Stimulated activated CD4-positive, alpha-beta T cell treated with anti-CD3 and anti-CD28 coated beads, TNF-alpha, amount 100 ng/mL, for 24 hours (primary cell): ENCODE data around the gene CIART.
"Not testable (repeated sequence)": the region's sequence is repeated elsewhere in the genome, so short reads cannot be mapped to it uniquely, and the experiment has no call there.

Source experiments
- DNase-seq, 3 experiments: peaks; one replicate each; pipeline ENCODE4 v3.0.0-alpha.2; 2020; ENCODE audit warnings: low read depth in 3 of 3

Gene CIART

GRCh38 chr1:150281758-150282557 lies at the start of gene CIART:
TSS of gene CIART (plus strand) at chr1:150282554. CDS start at chr1:150283268, 714 bp downstream.
- DNase-seq = peak; percentile 38 to 65 (median 54)

- not testable (repeated sequence) for DNase-seq
These were observed 49.4 kb upstream of the CIART start for GRCh38 chr1:150232921-150233320.

- peak in 1 of 3 experiments; percentile 69 for DNase-seq
These were observed 48.7 kb upstream of the CIART start for GRCh38 chr1:150233359-150234308.

- DNase-seq = no peak
These were observed 48.1 kb upstream of the CIART start for GRCh38 chr1:150234309-150234565.

GRCh38 chr1:150234566-150235293 lies 47.6 kb upstream of the CIART start:
- DNase-seq = peak; percentile 74 to 94 (median 78)

GRCh38 chr1:150235294-150235851 lies 47.0 kb upstream of the CIART start:
- DNase-seq = peak in 1 of 3 experiments; percentile 19

GRCh38 chr1:150235852-150236613 lies 46.3 kb upstream of the CIART start, which contains the start of gene ANP32E:
TSS of gene ANP32E (minus strand) at chr1:150236112. CDS start at chr1:150235786, 326 bp downstream.
- DNase-seq = peak; percentile 79 to 92 (median 91)

- DNase-seq = no peak
These were observed 45.7 kb upstream of the CIART start for GRCh38 chr1:150236614-150237100.

GRCh38 chr1:150237176-150237575 lies 45.2 kb upstream of the CIART start:
- not testable (repeated sequence) for DNase-seq

- no peak for DNase-seq
These were observed 44.6 kb upstream of the CIART start for GRCh38 chr1:150237746-150238145.

GRCh38 chr1:150243003-150243402 lies 39.4 kb upstream of the CIART start:
- DNase-seq = no peak

- DNase-seq = no peak
These were observed 32.4 kb upstream of the CIART start for GRCh38 chr1:150249936-150250335.

GRCh38 chr1:150256198-150256553 lies 26.2 kb upstream of the CIART start:
- no peak for DNase-seq

GRCh38 chr1:150256554-150257341 lies 25.6 kb upstream of the CIART start:
- DNase-seq = no peak

- DNase-seq = no peak
These were observed 24.4 kb upstream of the CIART start, which contains the start of gene CA14 for GRCh38 chr1:150257624-150258585. TSS of gene CA14 (plus strand) at chr1:150257774. CDS start at chr1:150258129, 355 bp downstream.

GRCh38 chr1:150259217-150259616 lies 23.1 kb upstream of the CIART start:
- DNase-seq = no peak

- no peak for DNase-seq
These were observed 22.3 kb upstream of the CIART start for GRCh38 chr1:150259758-150260669.

GRCh38 chr1:150261367-150261766 lies 21.0 kb upstream of the CIART start:
- no peak for DNase-seq
